Mesenchymal stem cell (in vitro differentiated cells and primary cell): Measurements from ENCODE around the gene TOR1AIP1.
A peak's percentile ranks its signal among the peaks of the same experiment; 100 is the strongest.

Experiments
- DNase-seq: peaks from one replicate; pipeline ENCODE4 v3.0.0-alpha.2; 2013
- H2AFZ ChIP-seq: one replicate; pipeline ENCODE4 v1.6.1; 2013; ENCODE audit warnings: low read depth, mild to moderate bottlenecking, control low read depth, inconsistent platforms, low read length, moderate library complexity
- H2AK5ac ChIP-seq: 2 replicates; pipeline ENCODE4 v1.6.1; 2013; ENCODE audit warnings: low read length, moderate library complexity, mild to moderate bottlenecking, inconsistent platforms; ENCODE audit not compliant: severe bottlenecking
- H2BK120ac ChIP-seq: one replicate; pipeline ENCODE4 v1.6.1; 2013; ENCODE audit warnings: low read depth, mild to moderate bottlenecking, inconsistent platforms, low read length, moderate library complexity
- H2BK12ac ChIP-seq, 2 experiments: one replicate each; pipeline ENCODE4 v1.6.1; 2013; ENCODE audit warnings: inconsistent platforms in 2 of 2, low read length in 2 of 2, mild to moderate bottlenecking in 2 of 2, moderate library complexity in 2 of 2, control low read depth in 1 of 2
- H2BK15ac ChIP-seq: one replicate; pipeline ENCODE4 v1.6.1; 2013; ENCODE audit warnings: mild to moderate bottlenecking, low read depth, inconsistent platforms; ENCODE audit not compliant: poor library complexity, severe bottlenecking
- H2BK5ac ChIP-seq: 2 replicates; pipeline ENCODE4 v1.6.1; 2013; ENCODE audit warnings: low read depth, mild to moderate bottlenecking, low read length, control low read depth, inconsistent platforms; ENCODE audit not compliant: poor library complexity, severe bottlenecking
- H3K14ac ChIP-seq, 2 experiments: one replicate each; pipeline ENCODE4 v1.6.1; 2013; ENCODE audit warnings: inconsistent platforms in 2 of 2, low read length in 2 of 2, control low read depth in 1 of 2, mild to moderate bottlenecking in 1 of 2, moderate library complexity in 1 of 2
- H3K18ac ChIP-seq, 2 experiments: one replicate each; pipeline ENCODE4 v1.6.1; 2013; ENCODE audit warnings: inconsistent platforms in 2 of 2, low read length in 2 of 2, control low read depth in 1 of 2, low read depth in 1 of 2, mild to moderate bottlenecking in 1 of 2
- H3K23ac ChIP-seq, 2 experiments: one replicate each; pipeline ENCODE4 v1.6.1; 2013; ENCODE audit warnings: inconsistent platforms in 2 of 2, low read length in 2 of 2, mild to moderate bottlenecking in 2 of 2, moderate library complexity in 2 of 2, control low read depth in 1 of 2
- H3K27ac ChIP-seq: 2 replicates; pipeline ENCODE4 v1.5.1; 2013; ENCODE audit warnings: mild to moderate bottlenecking, moderate library complexity, low read length, control low read depth, inconsistent platforms; ENCODE audit not compliant: poor library complexity, severe bottlenecking
- H3K27me3 ChIP-seq, 2 experiments: 2 replicates each; pipeline versions ENCODE4 v1.6.1 to v1.7.0; 2013; ENCODE audit warnings: low read length in 2 of 2, mild to moderate bottlenecking in 2 of 2, moderate library complexity in 2 of 2, control low read depth in 1 of 2, inconsistent platforms in 1 of 2; ENCODE audit not compliant: control insufficient read depth in 1 of 2, insufficient read depth in 1 of 2
- H3K36me3 ChIP-seq, 2 experiments: 2 replicates each; pipeline versions ENCODE4 v1.6.1 to v1.7.0; 2013; ENCODE audit warnings: low read length in 2 of 2, control low read depth in 1 of 2, inconsistent platforms in 1 of 2, low read depth in 1 of 2, mild to moderate bottlenecking in 1 of 2; ENCODE audit not compliant: insufficient read depth in 2 of 2, control insufficient read depth in 1 of 2
- H3K4ac ChIP-seq, 2 experiments: one replicate each; pipeline ENCODE4 v1.6.1; 2013; ENCODE audit warnings: inconsistent platforms in 2 of 2, low read length in 2 of 2, mild to moderate bottlenecking in 2 of 2, moderate library complexity in 2 of 2, control low read depth in 1 of 2, low read depth in 1 of 2
- H3K4me1 ChIP-seq: 2 replicates; pipeline ENCODE4 v1.6.1; 2013; ENCODE audit warnings: low read depth, low read length, control low read depth; ENCODE audit not compliant: control insufficient read depth, insufficient read depth
- H3K4me2 ChIP-seq: 2 replicates; pipeline ENCODE4 v1.6.1; 2013; ENCODE audit warnings: low read length, mild to moderate bottlenecking, inconsistent platforms; ENCODE audit not compliant: poor library complexity, severe bottlenecking
- H3K4me3 ChIP-seq, 2 experiments: 2 replicates each; pipeline versions ENCODE4 v1.5.1 to v1.7.0; 2013; ENCODE audit warnings: low read length in 2 of 2, mild to moderate bottlenecking in 2 of 2, control low read depth in 1 of 2, low read depth in 1 of 2; ENCODE audit not compliant: insufficient read depth in 1 of 2
- H3K79me1 ChIP-seq: replicated peaks from 2 replicates; pipeline ENCODE4 v1.6.1; 2013; ENCODE audit warnings: mild to moderate bottlenecking, control low read depth, low read length, inconsistent platforms; ENCODE audit not compliant: poor library complexity, severe bottlenecking
- H3K9ac ChIP-seq: 2 replicates; pipeline ENCODE4 v1.7.0; 2013; ENCODE audit warnings: mild to moderate bottlenecking, low read length, moderate library complexity
- H3K9me3 ChIP-seq: 2 replicates; pipeline ENCODE4 v1.7.0; 2013; ENCODE audit warnings: mild to moderate bottlenecking, low read length; ENCODE audit not compliant: control insufficient read depth
- H4K8ac ChIP-seq: one replicate; pipeline ENCODE4 v1.6.1; 2013; ENCODE audit warnings: inconsistent platforms, mild to moderate bottlenecking, low read length, moderate library complexity
- H4K91ac ChIP-seq: one replicate; pipeline ENCODE4 v1.6.1; 2013; ENCODE audit warnings: mild to moderate bottlenecking, low read length, inconsistent platforms
- WGBS: methylation state at CpG from one replicate; pipeline ENCODE4 v1.1.7; 2013; ENCODE audit warnings: mixed read lengths; 5-methylcytosine and 5-hydroxymethylcytosine counted together

TOR1AIP1 gene

GRCh38 chr1:179879797-179880196 lies 2.3 kb upstream of the TOR1AIP1 start:
- Histone ChIP-seq H3K18ac (no peak overlapping the region), H3K9ac (no peak overlapping the region), H3K14ac (no peak overlapping the region), H3K27ac (no peak overlapping the region), H3K4me3 (no peak overlapping the region), H3K23ac (no peak overlapping the region), H3K9me3 (no peaks in the 10 kb centered on the region), H2BK5ac (no peak overlapping the region), H2BK12ac (no peak overlapping the region), H3K4me1 (peaks cover 2% of the 10 kb centered on the region), H3K79me1 (peaks cover under 1% of the 10 kb centered on the region), H2BK15ac (no peak overlapping the region), H2AFZ (no peak overlapping the region), H3K36me3 (peaks cover 0 to 8% of the 10 kb centered on the region in 2 experiments), H2BK120ac (no peak overlapping the region), H2AK5ac (no peak overlapping the region), H3K4me2 (no peak overlapping the region), H4K91ac (no peak overlapping the region), H3K4ac (no peak overlapping the region), H3K27me3 (no peaks in the 10 kb centered on the region), H4K8ac (no peak overlapping the region)
- WGBS, result 100% methylated on average over 1 of the region's 2 CpGs
- DNase-seq, result no peak

- Histone ChIP-seq H2BK5ac (peak overlapping the region; percentile 98), H2AK5ac (no peak overlapping the region), H3K9me3 (no peaks in the 10 kb centered on the region), H3K18ac (peak overlapping the region; percentile 99 to 100), H3K4ac (peak overlapping the region; percentile 81 to 97), H4K91ac (peak overlapping the region; percentile 99), H3K27me3 (no peaks in the 10 kb centered on the region), H3K9ac (peak overlapping the region; percentile 99), H2BK120ac (peak overlapping the region; percentile 74), H3K4me2 (peak overlapping the region; percentile 54), H4K8ac (peak overlapping the region; percentile 100), H3K4me1 (peaks cover 2% of the 10 kb centered on the region), H2AFZ (peak overlapping the region; percentile 90), H3K27ac (peak overlapping the region; percentile 97), H3K36me3 (peaks cover 3 to 24% of the 10 kb centered on the region in 2 experiments), H2BK12ac (no peak overlapping the region), H3K23ac (no peak overlapping the region), H3K4me3 (peak overlapping the region; percentile 86 to 89), H2BK15ac (peak overlapping the region; percentile 85), H3K79me1 (peaks cover 5% of the 10 kb centered on the region), H3K14ac (peak overlapping the region in 1 of 2 experiments; percentile 19)
- 3% methylated on average over 20 of the region's 22 CpGs for WGBS
- peak; percentile 95 for DNase-seq
Observed at GRCh38 chr1:179881642-179882252, 338 bp upstream of the TOR1AIP1 start.

- H3K4me3 ChIP-seq, result peak overlapping the region; percentile 86 to 89
- no peak overlapping the region for H2BK12ac ChIP-seq
- peak overlapping the region; percentile 83 for H2AFZ ChIP-seq
- peak overlapping the region; percentile 89 for H2BK5ac ChIP-seq
- no peak overlapping the region for H4K91ac ChIP-seq
- peak overlapping the region; percentile 19 to 71 for H3K14ac ChIP-seq
- H2AK5ac ChIP-seq, result no peak overlapping the region
- DNase-seq, result no peak
- no peaks in the 10 kb centered on the region for H3K27me3 ChIP-seq
- H3K79me1 ChIP-seq, result peaks cover 7% of the 10 kb centered on the region
- H3K36me3 ChIP-seq, result peaks cover 4 to 35% of the 10 kb centered on the region in 2 experiments
- peak overlapping the region; percentile 85 for H3K4me2 ChIP-seq
- H3K27ac ChIP-seq, result peak overlapping the region; percentile 98
- H2BK120ac ChIP-seq, result no peak overlapping the region
- peak overlapping the region in 1 of 2 experiments; percentile 91 for H3K23ac ChIP-seq
- peak overlapping the region; percentile 9 to 47 for H3K4ac ChIP-seq
- H3K9me3 ChIP-seq, result no peaks in the 10 kb centered on the region
- H3K18ac ChIP-seq, result peak overlapping the region in 1 of 2 experiments; percentile 98
- H3K9ac ChIP-seq, result peak overlapping the region; percentile 99
- no peaks in the 10 kb centered on the region for H3K4me1 ChIP-seq
- H2BK15ac ChIP-seq, result no peak overlapping the region
- WGBS, result under 1% methylated on average over 20 of the region's 26 CpGs
- H4K8ac ChIP-seq, result peak overlapping the region; percentile 52
Observed at GRCh38 chr1:179883040-179883744, 1.1 kb downstream of the TOR1AIP1 start.

GRCh38 chr1:179883745-179884138 lies 1.7 kb downstream of the TOR1AIP1 start:
- Histone ChIP-seq H2AK5ac (no peak overlapping the region), H3K79me1 (peaks cover 8% of the 10 kb centered on the region), H3K4me1 (no peaks in the 10 kb centered on the region), H2BK15ac (no peak overlapping the region), H2BK12ac (no peak overlapping the region), H3K18ac (no peak overlapping the region), H3K9me3 (no peaks in the 10 kb centered on the region), H2BK120ac (no peak overlapping the region), H3K4me2 (peak overlapping the region; percentile 85), H3K4me3 (peak overlapping the region in 1 of 2 experiments; percentile 89), H2BK5ac (no peak overlapping the region), H4K91ac (no peak overlapping the region), H3K4ac (no peak overlapping the region), H3K36me3 (peaks cover 5 to 40% of the 10 kb centered on the region in 2 experiments), H2AFZ (no peak overlapping the region), H3K9ac (peak overlapping the region; percentile 99), H3K27ac (no peak overlapping the region), H3K23ac (no peak overlapping the region), H4K8ac (no peak overlapping the region), H3K14ac (no peak overlapping the region), H3K27me3 (no peaks in the 10 kb centered on the region)
- 12% methylated on average over 4 of the region's 4 CpGs for WGBS
- DNase-seq, result peak; percentile 36
